Measurements from ENCODE around the gene NFIX.

- no peak for TF ChIP-seq GATA2 (IDR thresholded peaks at IDR 0.05; ENCODE audit: low read depth, low read length)
- TF ChIP-seq GATA3 (IDR thresholded peaks at IDR 0.05; ENCODE audit: low read depth, low read length) = no peak
These were observed 92.0 kb downstream of the NFIX start for GRCh38 chr19:13087295-13087694.
